Endothelial cell of umbilical vein (primary cell): ENCODE results near the gene OAF. TPM values are rescaled to one million over a fixed set of nuclear protein-coding genes. Genes with fewer than 3 reads are reported as not detected.

Experiments used
- BruUV-seq: library from RNA; stranded (reverse); fragments of 400-500 nt; replicated peaks from 2 replicates; lab custom pipeline; 2021; lab: Mats Ljungman, UMichigan
- CTCF ChIA-PET: fragments of 300-600, 350-600 bp; sonication (Branson Sonifier 250); formaldehyde crosslinking; loops from one replicate; lab custom pipeline; 2021; ENCODE audit warnings: antibody characterized with exemption, inconsistent platforms; lab: Charles Lee
- POLR2A ChIA-PET: fragments of 300-600, 350-600 bp; sonication (Branson Sonifier 250); formaldehyde crosslinking; loops from one replicate; lab custom pipeline; 2021; ENCODE audit warnings: antibody characterized with exemption, inconsistent platforms; lab: Charles Lee
- DNase-seq: peaks from one replicate; pipeline ENCODE4 v3.0.0-alpha.2; 2011; ENCODE audit warnings: low read depth, low spot score
- FAIRE-seq: peaks from 2 replicates; lab custom pipeline; 2011; peaks lifted over from hg19 to GRCh38; lab: Jason Lieb, UNC
- H2AFZ ChIP-seq: 2 replicates; pipeline ENCODE4 v1.6.0; 2012; ENCODE audit warnings: low read depth, low read length, control low read depth, inconsistent platforms
- H3K27ac ChIP-seq: 2 replicates; pipeline ENCODE4 v1.5.1; 2011; ENCODE audit warnings: low read depth, mild to moderate bottlenecking, control low read depth, low read length, moderate library complexity; ENCODE audit not compliant: insufficient read depth
- H3K27me3 ChIP-seq, 2 experiments: 2 replicates each; pipeline versions ENCODE4 v1.6.0 to v1.6.1; 2011; ENCODE audit warnings: low read length in 2 of 2, mixed read lengths in 1 of 2; ENCODE audit not compliant: control insufficient read depth in 2 of 2, insufficient read depth in 2 of 2
- H3K36me3 ChIP-seq, 2 experiments: 2 replicates in 1 of 2; 3 replicates in 1 of 2; pipeline ENCODE4 v1.5.1; 2011; ENCODE audit warnings: low read length in 2 of 2, mild to moderate bottlenecking in 1 of 2, moderate library complexity in 1 of 2; ENCODE audit not compliant: control insufficient read depth in 2 of 2, insufficient read depth in 2 of 2; ENCODE audit errors: extremely low read depth in 1 of 2
- H3K4me1 ChIP-seq: 3 replicates; pipeline ENCODE4 v1.5.1; 2011; ENCODE audit warnings: mild to moderate bottlenecking, low read length; ENCODE audit not compliant: control insufficient read depth, insufficient read depth; ENCODE audit errors: extremely low read depth
- H3K4me2 ChIP-seq: 2 replicates; pipeline ENCODE4 v1.6.1; 2011; ENCODE audit warnings: low read length, control low read depth, mixed read lengths; ENCODE audit not compliant: insufficient read depth
- H3K4me3 ChIP-seq, 3 experiments: fragments of 200-600 bp in 1 of 3; sonication (generic), shearing (Covaris generic) in 1 of 3; replicated peaks in 1 of 3; 2 replicates each; pipeline ENCODE4 v1.5.1; 2011 to 2016; ENCODE audit warnings: control low read depth in 3 of 3, low read length in 3 of 3, mild to moderate bottlenecking in 2 of 3, inconsistent platforms in 1 of 3, low read depth in 1 of 3, moderate library complexity in 1 of 3; ENCODE audit not compliant: insufficient read depth in 1 of 3
- H3K79me2 ChIP-seq: 2 replicates; pipeline ENCODE4 v1.6.0; 2012; ENCODE audit warnings: low read length, inconsistent platforms; ENCODE audit not compliant: control insufficient read depth, insufficient read depth
- H3K9ac ChIP-seq: replicated peaks from 2 replicates; pipeline ENCODE3; 2011; ENCODE audit warnings: low read length, control low read depth; ENCODE audit not compliant: insufficient read depth; ENCODE audit errors: extremely low read depth
- H3K9me1 ChIP-seq: replicated peaks from 3 replicates; pipeline ENCODE4 v1.6.0; 2011; ENCODE audit warnings: mild to moderate bottlenecking, low read length; ENCODE audit not compliant: control insufficient read depth, insufficient read depth; ENCODE audit errors: extremely low read depth
- H3K9me3 ChIP-seq: replicated peaks from 2 replicates; pipeline ENCODE4 v1.5.1; 2012; ENCODE audit warnings: low read length, inconsistent platforms; ENCODE audit not compliant: control insufficient read depth, insufficient read depth
- H4K20me1 ChIP-seq: replicated peaks from 2 replicates; pipeline ENCODE3; 2011; ENCODE audit warnings: mild to moderate bottlenecking, low read length; ENCODE audit not compliant: control insufficient read depth, insufficient read depth; ENCODE audit errors: extremely low read depth
- EZH2 ChIP-seq: IDR thresholded peaks from 2 replicates; pipeline ENCODE4 v1.6.1; 2012; ENCODE audit warnings: borderline replicate concordance, low read depth, mild to moderate bottlenecking, moderate library complexity, low read length, inconsistent platforms; ENCODE audit not compliant: severe bottlenecking
- FOS ChIP-seq: IDR thresholded peaks from 2 replicates; pipeline ENCODE4 v1.6.1; 2011; ENCODE audit warnings: mild to moderate bottlenecking, low read length, moderate library complexity, borderline replicate concordance; ENCODE audit not compliant: insufficient read depth
- GATA2 ChIP-seq: IDR thresholded peaks from 2 replicates; pipeline ENCODE4 v1.7.0; 2011; ENCODE audit warnings: low read depth, mild to moderate bottlenecking, moderate library complexity, mixed read lengths, low read length; ENCODE audit not compliant: insufficient read length, insufficient read depth
- JUN ChIP-seq: IDR thresholded peaks from 2 replicates; pipeline ENCODE4 v1.6.1; 2011; ENCODE audit warnings: borderline replicate concordance, low read depth; ENCODE audit not compliant: insufficient read length, insufficient read depth
- MYC ChIP-seq: IDR thresholded peaks from one replicate; pipeline ENCODE4 v1.6.1; 2011; ENCODE audit warnings: mild to moderate bottlenecking, low read depth, low read length
- POLR2A ChIP-seq: IDR thresholded peaks from 2 replicates; pipeline ENCODE4 v1.6.1; 2012; ENCODE audit warnings: low read depth, mild to moderate bottlenecking, control low read depth, low read length
- POLR2AphosphoS5 ChIP-seq: IDR thresholded peaks from 2 replicates; pipeline ENCODE4 v1.6.1; 2012; ENCODE audit warnings: low read depth, mild to moderate bottlenecking, control low read depth, low read length, moderate library complexity; ENCODE audit not compliant: insufficient read depth
- dilution Hi-C: fragments of 300-500 bp; cut with MboI; formaldehyde crosslinking; loops from one replicate; pipeline ENCODE4 v1.15.0; 2019; ENCODE audit warnings: low sequenced_read_pairs; ENCODE audit not compliant: extremely low pct_ligation_motif_present
- intact Hi-C: fragments of 100-400 bp; cut with micrococcal nuclease; formaldehyde crosslinking; loops from one replicate; pipeline ENCODE4 v1.10.0; 2022
- polyA plus RNA-seq, 4 experiments: library from polyadenylated mRNA; depleted of rRNA in 3 of 4; stranded (reverse) in 3 of 4; unstranded in 1 of 4; fragments of >200 nt; gene quantifications; 2 replicates each; pipeline versions ENCODE4 v1.2.1 to v1.2.3, GENCODE V29; 2011 to 2012; ENCODE audit warnings: missing spikeins in 1 of 4
- total RNA-seq: library from RNA; stranded (reverse); gene quantifications from 2 replicates; pipeline ENCODE4 v1.2.3, GENCODE V29; 2021
- TF ChIP-seq, protein P1 (sequence below): IDR thresholded peaks from 2 replicates; pipeline ENCODE4 v1.6.1; 2011; ENCODE audit not compliant: insufficient read depth, insufficient read length
- TF ChIP-seq, protein P2 (sequence below), 2 donors: IDR thresholded peaks; 1 replicate in 1 of 2; 2 replicates in 1 of 2; pipeline ENCODE4 v1.5.1; 2011; ENCODE audit warnings: low read length in 2 of 2, mild to moderate bottlenecking in 2 of 2, moderate library complexity in 2 of 2, control low read depth in 1 of 2, inconsistent platforms in 1 of 2, low read depth in 1 of 2; ENCODE audit not compliant: insufficient read depth in 1 of 2; ENCODE audit errors: extremely low read depth in 1 of 2

OAF gene
- total and polyA plus RNA-seq, 2 donors (not counting 3 experiments of a cell fraction or from before 2014, with no cell fraction given): 32.1 to 33.8 TPM

DNA sequence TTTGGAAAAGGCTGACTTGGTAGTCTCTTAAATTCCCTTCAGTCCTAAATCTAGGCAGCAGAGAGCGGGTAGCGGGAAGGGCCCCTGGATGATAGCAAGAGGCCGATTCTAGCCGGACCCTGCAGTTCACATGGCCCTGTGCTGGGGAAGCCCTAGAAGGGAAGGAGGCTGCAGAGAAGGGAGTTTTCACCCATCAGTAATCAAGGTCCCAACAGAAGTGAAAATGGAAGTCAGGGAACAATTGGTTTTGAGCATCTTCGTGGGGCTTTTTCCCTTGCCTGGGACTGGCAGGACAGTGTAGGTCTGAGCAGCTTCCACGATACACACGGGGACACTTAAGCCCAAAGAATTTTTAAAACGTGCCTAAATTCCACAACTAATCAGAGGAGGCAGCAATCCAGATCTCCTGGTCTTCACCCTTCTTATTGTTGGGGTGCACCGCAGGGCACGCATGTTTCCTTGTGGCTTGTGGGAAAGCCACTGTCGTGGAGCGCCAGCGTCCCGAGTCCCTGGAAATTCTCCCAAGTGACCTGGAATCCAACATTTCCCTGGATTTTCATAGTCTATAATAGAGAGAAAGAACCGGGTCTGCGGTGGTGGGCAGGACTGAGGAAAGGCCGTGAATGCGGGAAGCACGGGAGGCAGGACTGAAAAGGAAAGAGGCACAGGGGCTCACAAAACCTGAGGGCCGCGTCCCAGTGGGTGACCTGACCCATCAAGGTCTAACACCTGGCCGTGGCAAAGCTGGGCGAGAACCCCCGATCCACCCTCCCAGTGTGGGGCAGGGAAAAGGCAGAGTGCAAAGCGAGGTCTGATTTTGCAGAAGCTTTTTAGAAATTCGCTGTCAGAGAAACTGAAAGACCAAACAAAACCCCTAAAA, 846 bp upstream of the OAF start:
- DNase-seq (no peak), FAIRE-seq (peak; percentile 44)
- Histone ChIP-seq H3K4me1 (peaks cover 34% of the 10 kb centered on the region), H3K9ac (peak overlapping the region; percentile 34), H4K20me1 (no peaks in the 10 kb centered on the region), H3K9me3 (no peaks in the 10 kb centered on the region), H3K79me2 (peaks cover 9% of the 10 kb centered on the region), H2AFZ (peak overlapping the region; percentile 74), H3K9me1 (no peaks in the 10 kb centered on the region), H3K36me3 (no peaks in the 10 kb centered on the region), H3K27ac (no peak overlapping the region), H3K4me2 (peak overlapping the region; percentile 48), H3K27me3 (no peaks in the 10 kb centered on the region), H3K4me3 (peak overlapping the region in 2 of 3 experiments; percentile 30 to 60)
- TF ChIP-seq EZH2 (no peak), GATA2 (no peak), FOS (no peak), POLR2AphosphoS5 (no peak), POLR2A (no peak), JUN (no peak), MYC (no peak)
- TF ChIP-seq, protein P1, sequence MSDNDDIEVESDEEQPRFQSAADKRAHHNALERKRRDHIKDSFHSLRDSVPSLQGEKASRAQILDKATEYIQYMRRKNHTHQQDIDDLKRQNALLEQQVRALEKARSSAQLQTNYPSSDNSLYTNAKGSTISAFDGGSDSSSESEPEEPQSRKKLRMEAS: no peak
- TF ChIP-seq, protein P2, sequence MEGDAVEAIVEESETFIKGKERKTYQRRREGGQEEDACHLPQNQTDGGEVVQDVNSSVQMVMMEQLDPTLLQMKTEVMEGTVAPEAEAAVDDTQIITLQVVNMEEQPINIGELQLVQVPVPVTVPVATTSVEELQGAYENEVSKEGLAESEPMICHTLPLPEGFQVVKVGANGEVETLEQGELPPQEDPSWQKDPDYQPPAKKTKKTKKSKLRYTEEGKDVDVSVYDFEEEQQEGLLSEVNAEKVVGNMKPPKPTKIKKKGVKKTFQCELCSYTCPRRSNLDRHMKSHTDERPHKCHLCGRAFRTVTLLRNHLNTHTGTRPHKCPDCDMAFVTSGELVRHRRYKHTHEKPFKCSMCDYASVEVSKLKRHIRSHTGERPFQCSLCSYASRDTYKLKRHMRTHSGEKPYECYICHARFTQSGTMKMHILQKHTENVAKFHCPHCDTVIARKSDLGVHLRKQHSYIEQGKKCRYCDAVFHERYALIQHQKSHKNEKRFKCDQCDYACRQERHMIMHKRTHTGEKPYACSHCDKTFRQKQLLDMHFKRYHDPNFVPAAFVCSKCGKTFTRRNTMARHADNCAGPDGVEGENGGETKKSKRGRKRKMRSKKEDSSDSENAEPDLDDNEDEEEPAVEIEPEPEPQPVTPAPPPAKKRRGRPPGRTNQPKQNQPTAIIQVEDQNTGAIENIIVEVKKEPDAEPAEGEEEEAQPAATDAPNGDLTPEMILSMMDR (IDR thresholded peaks at IDR 0.05; ENCODE audit: extremely low read depth in 1 of 2, insufficient read depth in 1 of 2, low read depth in 1 of 2, low read length in 2 of 2): no peak
- dilution Hi-C loops: no loop called here
- ChIA-PET POLR2A (no interaction called here), CTCF (interaction anchor here (1.1 to 3.4 kb wide), 3 partner anchors 15 to 93 kb away, joined by 4 to 16 read pairs (median 8); no protein-coding TSS in a partner anchor)
- BruUV-seq: TSS peak; percentile 37
- intact Hi-C loops: loop anchor here (1.0 to 10.0 kb wide), 5 partner anchors 41 to 855 kb away; partner anchors contain the start of gene NECTIN1
